Hepatocyte (in vitro differentiated cells): ENCODE measurements around the gene NTNG2.

Experiments
- EZH2 ChIP-seq: fragments of 200-600 bp; sonication (generic); IDR thresholded peaks from 2 replicates; pipeline ENCODE4 v1.6.1; 2016; ENCODE audit warnings: antibody characterized with exemption, mild to moderate bottlenecking, borderline replicate concordance
- TF ChIP-seq, protein P1 (sequence below): fragments of 200-600 bp; sonication (generic); IDR thresholded peaks from 2 replicates; pipeline ENCODE4 v1.5.1; 2016; ENCODE audit warnings: antibody characterized with exemption, mild to moderate bottlenecking; ENCODE audit not compliant: poor library complexity

DNA sequence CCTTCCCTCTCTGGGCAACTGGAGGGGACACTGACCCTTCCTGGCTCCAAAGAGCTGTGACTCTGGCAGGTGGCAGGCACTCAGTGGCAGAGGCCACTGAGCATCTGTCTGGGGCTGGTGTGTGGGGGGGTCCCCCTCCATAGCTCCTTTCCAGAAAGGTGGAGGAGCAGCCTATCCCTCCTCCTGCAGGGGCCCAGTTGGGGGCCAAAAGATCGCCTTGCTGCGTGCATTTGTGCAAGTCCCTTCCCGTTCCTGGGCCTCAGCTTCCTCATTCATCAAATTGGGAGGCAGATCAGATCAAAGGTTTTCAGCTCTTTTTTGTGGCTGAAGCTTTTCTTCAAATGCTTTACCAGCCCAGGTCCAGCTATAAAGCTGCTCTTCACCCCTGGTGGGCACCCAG is 77.7 kb downstream of the NTNG2 start:
- TF ChIP-seq, protein P1, sequence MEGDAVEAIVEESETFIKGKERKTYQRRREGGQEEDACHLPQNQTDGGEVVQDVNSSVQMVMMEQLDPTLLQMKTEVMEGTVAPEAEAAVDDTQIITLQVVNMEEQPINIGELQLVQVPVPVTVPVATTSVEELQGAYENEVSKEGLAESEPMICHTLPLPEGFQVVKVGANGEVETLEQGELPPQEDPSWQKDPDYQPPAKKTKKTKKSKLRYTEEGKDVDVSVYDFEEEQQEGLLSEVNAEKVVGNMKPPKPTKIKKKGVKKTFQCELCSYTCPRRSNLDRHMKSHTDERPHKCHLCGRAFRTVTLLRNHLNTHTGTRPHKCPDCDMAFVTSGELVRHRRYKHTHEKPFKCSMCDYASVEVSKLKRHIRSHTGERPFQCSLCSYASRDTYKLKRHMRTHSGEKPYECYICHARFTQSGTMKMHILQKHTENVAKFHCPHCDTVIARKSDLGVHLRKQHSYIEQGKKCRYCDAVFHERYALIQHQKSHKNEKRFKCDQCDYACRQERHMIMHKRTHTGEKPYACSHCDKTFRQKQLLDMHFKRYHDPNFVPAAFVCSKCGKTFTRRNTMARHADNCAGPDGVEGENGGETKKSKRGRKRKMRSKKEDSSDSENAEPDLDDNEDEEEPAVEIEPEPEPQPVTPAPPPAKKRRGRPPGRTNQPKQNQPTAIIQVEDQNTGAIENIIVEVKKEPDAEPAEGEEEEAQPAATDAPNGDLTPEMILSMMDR: no peak
- no peak for TF ChIP-seq EZH2
